ENCODE results near the gene RALGPS2. TPM values are rescaled to one million over a fixed set of nuclear protein-coding genes. Genes with fewer than 3 reads are reported as not detected.

Gene RALGPS2
- total and polyA plus RNA-seq, 2 of the 8 experiments (the other 6 are each of a cell fraction or from before 2014, with no cell fraction given) = 6.7 to 38.0 TPM

GRCh38 chr1:178916448-178917174 lies 191.6 kb downstream of the RALGPS2 start:
- H3K56ac ChIP-seq (replicated peaks; ENCODE audit: insufficient read length, low read depth, low read length) = no peak overlapping the region
- no peak overlapping the region for H3K18ac ChIP-seq (ENCODE audit: extremely low read depth, low read length)
- H3K4ac ChIP-seq (replicated peaks; ENCODE audit: insufficient read length, low read depth, low read length) = no peak overlapping the region
- no peak overlapping the region for H3K9ac ChIP-seq (replicated peaks in 1 of 4; ENCODE audit: extremely low read depth in 1 of 4, low read depth in 3 of 4, low read length in 3 of 4)
- H4K8ac ChIP-seq (ENCODE audit: extremely low read depth, insufficient read depth, low read length) = no peak overlapping the region
- FAIRE-seq = no peak
- H2BK12ac ChIP-seq (ENCODE audit: low read depth, low read length) = no peak overlapping the region
- H3K27ac ChIP-seq (ENCODE audit: low read depth, low read length) = no peak overlapping the region
- TF ChIP-seq GABPA (IDR thresholded peaks at IDR 0.05; ENCODE audit: borderline replicate concordance, insufficient read depth, low read length) = no peak
- no peak overlapping the region for H3K4me2 ChIP-seq (ENCODE audit: insufficient read depth in 1 of 2, low read depth in 2 of 2, low read length in 2 of 2)
- H3K23ac ChIP-seq (ENCODE audit: insufficient read length) = no peak overlapping the region
- no peaks in the 10 kb centered on the region for H3K27me3 ChIP-seq (replicated peaks in 1 of 4; ENCODE audit: control insufficient read depth in 3 of 4, extremely low read depth in 1 of 4, insufficient read depth in 3 of 4, low read length in 3 of 4)
- H2BK5ac ChIP-seq (ENCODE audit: low read depth, low read length) = no peak overlapping the region
- H3K4me1 ChIP-seq (replicated peaks in 1 of 4; ENCODE audit: control insufficient read depth in 3 of 4, insufficient read depth in 4 of 4, low read length in 3 of 4) = 0 out of 7 replicates have a peak, but pooled peaks cover 0 to 2% (median 0%) of the 10 kb centered on the region in 4 experiments
- WGBS, 2 experiments (ENCODE audit: extremely low coverage in 1 of 2, insufficient coverage in 1 of 2, insufficient read length in 1 of 2, insufficient replicate concordance in 2 of 2, low coverage in 1 of 2, low lambda C conversion rate in 2 of 2, missing lambda C conversion rate in 1 of 2) = 83% methylated on average over 5 of the region's 5 CpGs; no CpG with 5 or more reads in 1 of the 2 experiments
- H3K36me3 ChIP-seq (ENCODE audit: control insufficient read depth in 2 of 4, insufficient read depth in 4 of 4, low read length in 3 of 4) = peaks cover 0 to 5% (median 1%) of the 10 kb centered on the region in 4 experiments; a peak in 2 of 8 replicates
- no peak overlapping the region for H3K4me3 ChIP-seq (ENCODE audit: extremely low read depth in 1 of 4, insufficient read depth in 2 of 4, low read depth in 3 of 4, low read length in 4 of 4)
- H4K5ac ChIP-seq (ENCODE audit: insufficient read length, low read depth, low read length) = no peak overlapping the region
- H3K9me3 ChIP-seq (ENCODE audit: insufficient read depth in 2 of 2, low read depth in 1 of 2, low read length in 1 of 2) = no peaks in the 10 kb centered on the region
- no peak overlapping the region for H2BK15ac ChIP-seq (ENCODE audit: low read length)
- H4K20me1 ChIP-seq (replicated peaks in 1 of 2; ENCODE audit: control insufficient read depth in 1 of 2, insufficient read depth in 2 of 2, low read length in 2 of 2) = no peaks in the 10 kb centered on the region
- no peak overlapping the region for H3K14ac ChIP-seq (ENCODE audit: insufficient read length)
- H2BK120ac ChIP-seq (replicated peaks; ENCODE audit: low read depth, low read length) = no peak overlapping the region
- H3K23me2 ChIP-seq (ENCODE audit: low read depth, low read length) = no peaks in the 10 kb centered on the region
- H3K79me2 ChIP-seq (ENCODE audit: control insufficient read depth in 1 of 2, insufficient read depth in 2 of 2, low read length in 2 of 2) = no peaks in the 10 kb centered on the region
- no peak for DNase-seq (ENCODE audit: low read depth in 1 of 2, low spot score in 2 of 2)
- no peak overlapping the region for H2AFZ ChIP-seq (ENCODE audit: low read length)
- H2AK5ac ChIP-seq (ENCODE audit: low read depth, low read length) = no peak overlapping the region
- H3K79me1 ChIP-seq (ENCODE audit: low read depth, low read length) = no peaks in the 10 kb centered on the region
- H4K91ac ChIP-seq (replicated peaks; ENCODE audit: insufficient read length, low read length) = no peak overlapping the region
- POLR2A ChIA-PET (ENCODE audit: partially characterized antibody) = no interaction called here
- CTCF ChIA-PET (ENCODE audit: partially characterized antibody) = interaction anchor here (2.2 kb wide), 1 partner anchor 86 kb away, joined by 11 read pairs; no protein-coding TSS in a partner anchor
- H2BK20ac ChIP-seq (ENCODE audit: low read length) = no peak overlapping the region
